GM19035 (cell line): ENCODE results near the gene C10orf95.

ENCODE experiments used
- ATAC-seq: cut with Tn5 transposase; IDR thresholded peaks from one replicate; pipeline ENCODE4 v1.9.1; 2021; ENCODE audit not compliant: unreplicated experiment

Gene C10orf95

DNA sequence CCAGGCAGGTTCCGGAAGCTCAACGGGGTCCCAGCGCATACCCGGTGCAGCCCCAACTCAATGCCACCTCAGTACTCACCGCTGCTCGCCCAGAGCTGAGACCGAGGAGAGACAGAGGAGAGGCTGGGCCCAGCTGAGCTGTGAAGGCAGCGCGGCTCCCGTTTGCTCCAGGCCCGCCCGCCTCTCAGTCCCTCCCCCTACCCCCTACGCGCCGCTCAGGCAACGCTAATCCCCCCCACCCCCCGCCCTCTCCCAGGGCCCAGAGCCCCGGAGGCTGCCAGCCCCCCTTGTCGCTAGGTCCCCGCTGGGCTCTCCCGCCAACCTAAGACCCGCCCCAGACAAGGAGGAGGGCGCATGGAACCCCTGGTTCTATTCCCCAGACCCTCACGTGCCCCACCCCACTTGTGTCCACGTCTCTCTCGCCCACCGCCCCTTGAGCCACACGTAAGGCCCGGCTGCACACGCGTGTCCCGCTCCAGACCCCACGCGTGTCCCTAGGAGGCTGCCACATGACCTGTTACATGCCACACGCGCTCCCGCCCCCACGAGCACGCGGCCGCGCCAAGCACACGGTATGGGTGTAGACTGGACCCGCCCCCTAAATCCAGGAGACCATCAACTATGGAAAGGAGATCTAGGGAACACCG, 32.6 kb downstream of the C10orf95 start, which contains the start of gene PSD:
Gene PSD, minus strand, starts transcription at position 164 of the 647 bp plus-strand sequence. CDS start 1,747 bp downstream, outside the sequence.
- no peak for ATAC-seq

- ATAC-seq: no peak
These were observed 34.6 kb downstream of the C10orf95 start for GRCh38 chr10:102416695-102417094.

- ATAC-seq: no peak
These were observed 35.1 kb downstream of the C10orf95 start for GRCh38 chr10:102416283-102416682.

GRCh38 chr10:102414749-102415148, 36.6 kb downstream of the C10orf95 start:
- ATAC-seq: no peak

GRCh38 chr10:102413806-102414561, 37.4 kb downstream of the C10orf95 start:
- no peak for ATAC-seq

DNA sequence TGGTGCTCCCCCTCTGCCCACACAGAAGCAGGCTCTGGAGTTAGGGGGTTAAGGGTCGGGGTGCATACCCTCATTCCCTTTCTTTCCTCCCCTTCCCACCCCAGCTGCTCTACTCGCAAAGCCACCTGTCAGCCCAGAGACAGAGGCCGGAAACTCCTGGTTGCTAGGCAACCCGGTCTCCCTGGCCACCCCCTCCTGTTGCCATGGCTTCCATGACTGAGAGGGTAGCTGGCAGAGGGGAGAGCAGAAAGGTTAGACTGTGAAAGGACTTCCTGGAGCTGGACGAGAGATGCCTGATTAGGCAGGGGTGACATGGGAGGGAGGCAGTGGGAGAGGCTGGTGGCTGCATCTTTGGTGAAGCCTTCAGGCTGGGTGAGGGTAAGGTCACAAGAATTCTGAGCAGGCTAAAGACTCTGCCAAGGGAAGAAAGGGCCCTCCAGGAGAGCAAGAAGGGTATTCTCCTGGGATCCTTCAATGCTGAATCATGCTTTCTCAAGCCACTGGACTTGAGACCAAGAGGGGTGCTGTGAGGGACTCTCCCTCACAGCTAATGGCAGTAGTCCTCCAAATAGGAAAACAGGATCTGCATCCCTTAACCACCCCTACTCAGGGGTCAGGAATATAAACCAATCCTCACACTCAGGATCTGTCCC, 38.2 kb downstream of the C10orf95 start:
- ATAC-seq: no peak

DNA sequence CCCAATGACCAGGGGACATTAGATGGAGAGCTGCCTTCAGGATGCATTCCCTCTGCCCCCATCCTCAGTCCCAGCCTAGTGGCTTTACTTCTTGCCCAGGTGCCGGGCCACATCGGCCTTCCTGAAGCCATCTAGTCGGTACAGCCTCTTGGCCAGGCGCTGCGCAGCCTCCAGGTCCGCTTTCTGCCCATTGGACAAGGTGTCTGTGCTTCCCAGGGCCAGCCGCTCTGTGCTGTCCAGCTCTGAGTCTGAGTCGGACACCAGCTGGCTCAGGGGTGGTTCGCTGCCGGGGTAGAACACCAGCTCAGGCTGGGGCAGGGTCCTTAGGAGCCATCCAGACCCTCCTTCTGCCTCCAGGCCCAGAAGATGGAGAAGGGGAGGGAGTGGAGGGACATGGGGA, 39.0 kb downstream of the C10orf95 start:
- no peak for ATAC-seq

DNA sequence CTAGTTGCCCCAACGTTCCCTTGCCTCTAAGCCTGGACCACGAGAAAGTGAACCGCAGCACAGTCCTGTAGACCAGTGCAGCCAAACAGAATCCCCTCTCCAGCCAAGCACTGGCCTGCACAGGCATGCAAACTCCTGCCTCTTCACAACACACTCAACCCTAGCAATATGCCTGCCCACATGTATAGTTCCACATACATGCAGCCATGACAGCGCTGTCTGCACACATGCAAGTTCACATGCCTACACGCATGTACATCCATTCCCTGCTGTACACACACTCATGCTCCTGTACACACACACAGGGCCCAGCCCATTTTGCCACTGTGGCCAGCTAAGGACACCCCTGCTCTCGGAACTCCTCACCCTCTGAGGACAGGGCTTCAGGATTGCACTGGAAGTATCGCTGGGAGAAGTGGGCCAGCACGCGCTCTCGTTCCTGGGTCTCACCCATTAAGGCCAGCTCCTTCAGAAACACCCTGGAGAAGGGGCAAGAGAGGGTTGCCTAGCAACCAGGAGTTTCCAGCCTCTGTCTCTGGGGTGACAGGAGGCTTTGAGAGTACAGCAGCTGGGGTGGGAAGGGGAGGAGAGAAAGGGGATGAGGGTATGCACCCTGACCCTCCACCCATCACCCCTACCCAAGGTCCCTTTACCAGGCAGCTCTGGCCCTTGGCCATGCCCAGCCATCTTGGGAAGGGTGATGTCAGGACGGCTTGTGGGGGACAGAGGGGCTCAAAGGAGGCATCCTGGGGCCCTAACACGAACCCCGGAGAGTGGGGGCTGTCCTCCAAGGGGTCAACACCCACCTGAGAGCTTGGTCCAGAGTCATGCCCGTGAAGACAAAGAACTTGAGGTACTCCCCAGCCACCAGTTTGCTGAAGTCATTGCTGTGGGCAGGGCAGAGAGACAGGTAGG, 39.7 kb downstream of the C10orf95 start:
- no peak for ATAC-seq

DNA sequence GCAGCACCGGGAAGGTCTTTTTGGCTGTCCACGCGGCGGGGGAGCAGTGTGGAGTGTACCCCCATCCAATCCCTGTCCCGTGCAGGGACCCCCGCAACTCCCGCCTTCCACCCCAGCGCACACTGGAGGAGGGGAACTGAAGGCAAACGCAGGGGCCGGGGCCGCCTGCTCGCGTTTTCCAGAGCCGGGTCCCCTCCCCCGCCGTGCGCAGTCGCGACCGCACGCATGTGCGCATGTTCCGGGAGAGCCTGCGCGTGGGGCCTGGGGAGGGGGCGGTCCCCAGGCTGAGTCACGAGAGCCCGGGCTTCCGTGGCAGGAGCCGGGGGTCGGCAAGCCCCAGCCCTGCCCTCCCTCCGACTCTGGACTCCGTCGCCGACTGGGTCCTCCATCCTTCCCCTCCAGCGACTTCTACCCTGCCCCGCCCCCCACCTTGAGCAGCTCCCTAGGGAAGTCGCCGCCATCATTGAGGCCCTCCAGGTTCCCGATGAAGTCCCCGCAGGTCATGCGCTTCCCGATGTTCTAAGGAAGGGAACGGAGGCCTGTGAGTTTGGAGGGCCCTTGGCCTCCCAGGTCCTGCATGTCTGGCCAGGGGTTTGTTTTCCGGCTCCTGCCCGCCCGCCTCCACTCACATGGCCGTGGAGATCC, 40.8 kb downstream of the C10orf95 start:
- ATAC-seq: no peak

- no peak for ATAC-seq
These were observed 41.5 kb downstream of the C10orf95 start for GRCh38 chr10:102409604-102410428.

GRCh38 chr10:102408728-102409603, 42.4 kb downstream of the C10orf95 start:
- ATAC-seq: no peak

DNA sequence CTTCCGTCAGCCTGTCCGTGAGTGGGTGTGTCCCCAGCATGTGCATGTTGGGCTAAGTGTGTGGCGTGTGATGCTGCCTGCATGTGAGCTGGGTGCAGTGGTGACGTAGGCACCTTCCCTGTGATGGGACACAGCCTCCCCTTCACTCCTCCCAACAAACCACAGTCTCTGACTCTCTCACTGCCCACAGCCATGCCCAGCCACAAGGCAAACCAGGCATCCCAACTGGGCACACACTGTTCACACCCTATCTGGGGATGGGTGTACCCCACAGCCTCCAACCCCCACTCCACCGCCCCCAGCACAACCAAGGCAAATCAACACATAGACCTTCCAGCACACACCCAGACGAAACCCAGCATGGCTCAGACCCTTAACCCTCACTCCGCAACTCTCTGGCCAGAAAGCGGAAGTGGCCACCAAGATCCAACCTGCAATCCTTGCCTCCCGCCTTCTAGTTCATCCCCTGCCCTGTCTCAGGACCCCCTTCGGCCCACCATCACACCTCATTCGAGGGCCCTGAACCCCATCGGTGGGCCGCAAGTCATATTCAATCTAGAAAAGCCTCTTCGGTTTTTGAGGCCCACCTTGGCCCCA, 43.1 kb downstream of the C10orf95 start:
- ATAC-seq: no peak

DNA sequence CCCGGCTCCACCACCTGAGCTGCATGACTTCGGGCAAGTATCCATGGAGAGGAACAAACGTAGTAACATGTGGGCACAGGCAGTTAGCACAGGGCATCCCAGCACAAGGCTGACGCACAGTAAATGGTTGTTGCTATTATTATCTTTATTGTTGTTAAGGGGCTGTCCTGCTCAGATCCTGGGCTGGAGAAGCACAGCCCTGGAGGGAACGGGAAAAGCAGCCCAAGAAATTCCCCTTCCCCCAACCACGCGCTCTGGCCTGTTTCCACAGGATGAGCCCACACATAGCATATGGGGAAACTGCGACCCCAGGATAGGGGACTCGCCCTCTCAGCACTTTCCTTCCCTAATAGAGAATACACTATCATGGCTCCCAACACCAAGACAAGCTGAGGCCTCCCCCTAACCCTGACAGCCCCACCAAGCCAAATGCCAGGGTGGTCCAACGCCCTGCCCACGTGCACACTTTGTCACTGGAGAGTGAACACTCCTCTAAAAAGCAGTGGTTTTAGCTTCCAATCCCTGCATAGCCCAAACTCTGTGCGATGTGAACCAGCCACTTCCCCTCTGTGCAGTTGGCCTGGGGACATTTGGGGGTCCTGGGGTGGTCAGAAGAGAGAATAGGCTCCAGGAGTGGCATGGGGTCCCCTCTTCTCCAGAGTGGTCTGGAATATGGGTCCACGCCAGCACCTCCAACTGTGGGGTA, 43.8 kb downstream of the C10orf95 start:
- no peak for ATAC-seq

- ATAC-seq: no peak
These were observed 44.5 kb downstream of the C10orf95 start for GRCh38 chr10:102406815-102407214.

GRCh38 chr10:102405632-102406031, 45.7 kb downstream of the C10orf95 start:
- ATAC-seq: no peak

DNA sequence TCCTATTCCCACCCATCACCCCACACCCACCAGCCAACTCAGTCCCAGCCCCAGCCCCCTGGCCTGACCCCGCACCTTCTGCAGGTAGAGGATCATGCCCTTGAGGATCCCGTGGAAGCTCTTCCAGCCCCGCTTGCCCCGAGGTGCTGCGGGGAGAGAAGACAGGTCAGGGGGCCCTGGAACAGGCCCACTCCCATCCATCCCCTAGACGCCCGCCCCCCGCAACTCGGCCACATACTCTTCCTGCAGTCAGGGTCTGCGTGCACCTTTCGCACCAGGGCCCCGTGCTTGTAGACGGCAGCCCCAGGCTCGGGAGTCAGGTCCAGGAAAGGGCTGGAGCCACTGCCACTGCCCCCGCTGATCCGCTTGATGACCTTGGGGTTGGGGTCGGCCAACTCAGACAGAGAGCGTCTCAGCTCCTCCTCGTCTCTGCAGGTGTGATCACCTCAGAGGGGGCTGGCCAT, 46.2 kb downstream of the C10orf95 start:
- ATAC-seq: no peak

GRCh38 chr10:102404361-102405107, 46.8 kb downstream of the C10orf95 start:
- no peak for ATAC-seq
